SH-SY5Y (cell line): ENCODE results near the gene MCF2L2.

Experiments used
- GATA2 ChIP-seq: IDR thresholded peaks from 2 replicates; pipeline ENCODE4 v1.6.1; 2011; ENCODE audit warnings: mild to moderate bottlenecking, low read depth, low read length
- GATA3 ChIP-seq: IDR thresholded peaks from 2 replicates; pipeline ENCODE4 v1.6.1; 2011; ENCODE audit warnings: low read depth, mild to moderate bottlenecking, low read length, moderate library complexity

DNA sequence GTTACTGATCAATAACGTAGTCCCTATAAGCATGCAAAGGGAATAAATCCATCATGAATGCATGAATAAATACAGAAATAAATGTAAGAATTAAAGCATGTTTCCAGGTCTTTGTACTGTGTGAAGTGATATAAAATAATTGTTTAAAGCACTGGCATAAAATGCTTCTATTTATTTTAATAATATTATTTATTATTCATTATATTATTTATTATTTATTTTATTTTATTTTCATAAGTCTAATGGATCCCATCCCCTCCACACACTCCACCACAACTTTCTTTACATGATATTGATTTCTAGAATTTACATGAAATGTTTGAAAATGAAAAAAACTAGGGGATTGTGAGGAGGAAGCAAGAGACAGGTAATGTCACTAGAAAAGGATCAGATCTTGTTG, 73.5 kb downstream of the MCF2L2 start:
- TF ChIP-seq GATA2 (no peak), GATA3 (no peak)
